NCI-H1694 treated with DMSO at 0.1 percent for 48 hours (cell line): ENCODE results near the gene RBPJL.
"Not testable (repeated sequence)": the region's sequence is repeated elsewhere in the genome, so short reads cannot be mapped to it uniquely, and the experiment has no call there.

Source experiments
- DNase-seq: peaks from one replicate; lab custom pipeline; 2025; lab: John Stamatoyannopoulos, UW

The RBPJL gene

DNA sequence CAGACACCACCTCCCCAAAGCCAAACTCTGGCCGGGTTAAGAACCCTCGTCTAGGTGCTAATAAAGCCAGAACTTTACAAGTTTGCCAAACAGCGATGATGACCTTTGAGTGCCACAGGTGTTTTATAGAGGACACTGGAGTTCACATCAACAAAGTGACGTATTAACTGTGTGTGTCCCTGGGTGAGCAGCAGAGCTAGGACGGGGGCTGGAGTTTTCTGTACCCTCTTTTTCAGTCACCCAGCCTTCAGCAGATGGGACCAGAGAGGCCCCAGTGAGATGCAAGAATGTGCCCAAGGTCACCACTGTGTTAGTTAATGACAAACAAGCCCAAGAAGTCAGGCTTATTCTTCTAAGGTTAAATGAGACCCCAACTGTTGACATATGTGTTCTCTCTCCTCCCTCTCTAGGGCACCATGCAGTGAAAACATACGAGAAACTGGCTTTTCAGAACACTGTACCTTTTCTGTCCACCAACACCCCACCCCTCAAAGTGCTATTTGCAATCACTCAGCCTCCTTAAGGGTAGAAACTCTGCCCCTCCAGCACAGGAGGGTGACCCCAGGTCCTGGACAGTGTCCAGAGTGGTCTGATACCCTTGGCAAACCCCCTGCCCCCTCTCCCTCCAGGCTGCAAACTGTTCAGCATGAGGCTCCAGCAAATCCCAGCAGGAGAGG is 36.4 kb downstream of the RBPJL start:
- DNase-seq, result no peak

DNA sequence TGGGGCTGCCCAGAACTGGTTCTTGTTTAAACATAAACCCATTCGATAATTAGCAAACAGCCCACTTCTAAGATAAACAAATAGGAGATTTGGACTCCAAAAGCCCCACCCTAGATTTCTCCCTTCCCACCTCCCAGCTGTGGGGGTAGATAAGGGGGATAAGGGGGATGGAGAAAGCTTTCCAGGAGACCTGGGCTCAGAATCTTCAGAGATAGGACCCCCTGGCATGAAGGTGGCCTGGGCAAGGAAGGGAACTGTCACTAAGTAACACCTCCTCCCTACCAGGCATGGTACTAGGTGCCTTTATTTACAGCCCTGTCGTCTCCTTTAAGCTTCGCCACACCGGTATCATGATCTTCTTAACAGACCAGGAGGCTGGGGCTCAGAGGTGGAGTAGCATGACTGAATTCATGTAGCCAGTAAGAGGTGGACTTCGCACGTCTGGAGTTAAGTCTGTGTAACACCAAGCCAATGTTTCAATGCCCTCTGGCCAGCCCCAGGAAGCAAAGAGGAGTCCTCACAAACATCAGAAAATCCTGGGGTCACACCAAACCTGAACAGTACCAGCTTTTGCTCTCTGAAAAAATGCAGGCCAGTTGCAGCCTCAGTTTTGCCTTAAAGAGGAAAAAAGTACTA is 37.0 kb downstream of the RBPJL start:
- no peak for DNase-seq

DNA sequence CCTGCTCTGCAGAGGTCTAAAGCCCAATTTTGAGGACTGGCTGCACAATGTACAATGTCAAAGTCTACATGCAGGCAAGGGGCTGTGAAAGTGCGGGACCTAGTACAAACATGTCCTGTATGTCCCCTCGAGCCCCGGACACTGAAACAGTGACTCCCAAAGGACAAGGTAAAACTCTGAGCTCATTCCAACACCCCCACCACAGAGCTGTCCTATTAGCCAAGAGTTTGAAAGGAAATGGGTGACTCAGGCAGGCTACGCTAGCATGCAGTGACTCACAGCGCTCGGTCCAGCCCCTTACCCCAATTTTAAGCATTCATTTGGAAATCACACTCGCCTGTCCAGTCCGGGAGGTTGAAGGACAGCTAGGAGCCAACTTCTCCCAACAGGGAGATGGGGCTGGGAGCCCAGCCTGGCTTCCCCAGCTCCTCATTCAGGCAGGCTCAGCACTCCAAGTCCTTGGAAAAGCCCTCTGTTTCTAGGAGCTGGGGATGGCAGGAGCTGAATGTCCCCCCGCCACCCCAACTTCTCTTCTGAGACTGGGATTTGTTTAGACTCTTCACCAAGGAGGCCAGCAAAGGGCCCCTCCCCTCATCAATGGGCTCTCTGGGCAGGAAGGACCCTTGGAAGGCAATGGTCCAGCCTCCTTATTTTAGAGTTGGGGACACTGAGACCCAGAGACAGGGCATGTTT is 37.7 kb downstream of the RBPJL start:
- no peak for DNase-seq

DNA sequence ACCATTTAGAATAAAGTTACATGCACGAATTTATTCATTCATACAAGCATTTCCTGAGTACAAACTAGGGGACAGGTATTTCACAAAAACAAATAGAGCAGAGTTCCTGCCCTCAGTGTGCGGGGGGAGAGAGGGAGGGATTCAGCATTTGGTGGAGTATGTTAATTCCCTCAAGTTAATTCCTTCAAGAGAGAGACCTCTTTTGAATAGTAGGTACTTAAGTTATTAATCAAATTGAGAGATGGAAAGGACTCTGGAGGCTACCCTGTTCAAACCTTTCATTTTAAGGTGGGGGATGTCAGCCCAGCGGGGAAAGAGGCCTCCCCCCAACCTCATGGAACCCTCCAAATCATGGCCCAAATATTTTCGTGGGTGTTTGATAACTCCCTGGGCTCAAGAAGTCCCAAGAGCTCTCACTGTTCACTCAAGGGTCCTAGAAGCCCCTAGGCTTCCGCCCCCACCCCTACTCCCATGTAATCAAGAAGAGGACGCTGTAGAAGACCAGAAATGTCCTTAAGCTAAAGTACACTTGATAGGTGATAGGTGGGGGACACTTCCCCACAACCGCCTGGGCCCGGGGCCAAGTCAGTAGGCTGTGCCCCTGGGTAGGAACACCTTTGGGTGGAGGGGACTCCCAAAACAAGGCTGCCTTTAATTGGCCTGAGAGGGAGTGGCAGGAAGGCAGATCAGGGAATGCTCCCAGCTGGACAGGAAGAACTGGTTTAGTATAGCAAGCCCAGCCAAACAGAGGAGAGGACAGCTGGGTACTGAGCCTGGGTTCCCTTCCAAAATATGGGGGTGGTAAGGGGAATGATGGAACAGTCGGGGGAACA is 38.7 kb downstream of the RBPJL start:
- DNase-seq, result no peak

DNA sequence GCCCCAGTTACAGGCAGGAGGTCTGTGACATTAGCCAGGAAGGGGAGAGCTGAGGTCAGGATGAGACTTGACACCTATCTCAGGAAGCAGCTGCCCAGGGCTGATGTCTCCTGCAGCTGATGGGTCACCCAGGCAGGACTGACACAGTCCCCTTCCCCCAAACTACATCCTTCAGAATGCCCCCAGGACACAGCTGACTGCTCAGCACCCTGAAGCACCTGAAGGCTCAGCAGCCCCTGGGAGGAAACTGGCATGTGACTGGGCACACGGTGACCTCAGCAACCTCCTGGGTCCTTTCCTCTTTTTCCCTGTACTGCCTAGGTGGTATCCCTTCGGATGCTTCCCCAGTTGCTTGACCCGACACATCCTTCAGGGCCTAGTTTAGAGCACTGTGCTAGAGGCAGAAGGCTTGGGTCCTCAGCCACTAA is 39.7 kb downstream of the RBPJL start:
- DNase-seq, result no peak

DNA sequence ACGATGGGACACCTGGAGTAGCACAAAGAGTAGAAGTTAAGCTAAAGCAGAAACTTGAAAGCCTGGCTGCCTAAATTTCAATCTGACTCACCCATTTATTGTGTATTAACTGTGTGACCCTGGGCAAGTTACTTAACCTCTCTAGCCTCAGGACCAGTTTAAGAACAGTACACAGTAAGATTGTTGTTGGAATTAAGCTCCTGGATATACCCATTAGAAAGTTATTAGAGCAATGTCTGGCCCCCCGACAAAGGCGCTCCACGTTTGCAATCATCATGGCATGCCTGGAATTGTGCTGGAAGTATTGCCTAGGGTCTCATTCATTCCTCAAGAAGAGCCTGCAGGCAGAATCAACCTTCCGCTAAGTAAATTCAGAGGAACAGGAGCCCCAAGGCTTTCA is 40.2 kb downstream of the RBPJL start:
- no peak for DNase-seq

DNA sequence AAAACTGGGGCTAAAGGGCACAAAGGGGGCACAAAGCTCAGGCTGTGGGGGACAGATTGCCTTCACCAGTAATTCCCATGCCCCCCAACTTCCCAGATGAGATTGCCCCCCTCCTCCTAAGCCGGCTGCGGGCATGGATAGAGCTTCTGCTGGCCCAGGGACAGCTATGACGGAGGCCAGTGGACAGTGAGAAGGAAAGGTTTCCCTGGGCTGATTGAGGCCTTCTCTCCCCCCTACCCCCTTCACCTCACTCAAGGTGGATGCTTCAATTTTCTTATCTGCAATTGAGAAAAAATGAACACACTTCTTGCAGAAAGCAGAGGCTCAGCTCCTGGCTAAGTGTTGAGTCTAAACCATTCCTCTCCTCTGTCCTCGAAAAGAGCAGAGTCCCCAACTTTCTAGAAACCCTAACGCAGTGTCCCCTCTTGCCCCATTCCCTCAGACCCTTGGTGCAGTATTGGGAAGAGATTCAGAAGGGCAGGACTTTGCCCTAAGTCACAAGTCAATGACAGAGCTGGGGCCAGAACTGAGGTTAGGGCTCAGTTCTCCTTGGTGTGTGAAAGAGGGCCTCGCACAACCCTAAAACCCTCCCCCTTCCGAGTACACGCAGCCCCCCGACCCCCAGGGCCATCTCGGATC is 40.8 kb downstream of the RBPJL start:
- DNase-seq, result no peak

DNA sequence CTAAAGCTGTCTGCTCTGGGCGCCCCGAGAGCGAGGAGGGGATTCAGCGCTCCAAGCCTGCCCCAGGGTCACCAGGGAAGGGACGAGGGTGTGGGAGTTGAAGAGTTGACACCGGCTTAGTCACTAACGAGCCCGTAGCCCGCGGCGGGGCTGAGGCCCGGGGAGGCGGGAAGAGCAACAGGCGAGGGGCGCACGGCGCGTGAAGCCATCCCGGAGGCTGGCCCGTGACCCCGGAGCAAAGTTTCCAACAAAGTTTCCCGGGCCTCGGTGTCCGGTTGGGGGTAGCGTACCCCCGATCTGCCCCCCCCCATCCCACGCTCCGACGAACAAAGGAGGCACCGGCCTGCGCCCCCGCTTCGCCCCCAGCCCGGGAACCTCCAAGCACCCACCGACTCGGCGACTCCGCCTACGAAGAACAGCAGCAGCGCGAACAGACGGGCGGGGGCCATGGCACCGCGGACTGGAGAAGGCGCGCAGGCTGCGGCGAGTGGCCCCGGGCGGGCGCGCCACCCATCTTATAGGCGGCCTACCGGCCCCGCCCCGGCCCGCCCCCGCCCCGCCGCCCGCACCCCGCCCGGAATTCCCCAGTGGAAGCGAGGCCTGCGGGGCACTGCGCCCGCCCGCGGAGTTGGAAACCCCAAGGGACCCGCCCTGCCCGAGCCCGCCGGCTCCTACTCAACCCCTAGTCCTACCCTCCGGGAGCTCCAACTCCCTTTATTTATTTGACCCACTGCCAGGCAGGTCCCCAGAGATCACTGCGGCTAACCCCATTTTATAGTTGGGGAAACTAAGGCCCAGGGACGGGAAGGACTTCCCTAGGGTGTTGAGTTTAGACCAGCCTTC is 41.5 kb downstream of the RBPJL start, which contains the start of gene SDC4:
TSS of gene SDC4 (minus strand) at position 489 of the 843 bp plus-strand sequence. CDS start at position 449, 40 bp downstream.
- DNase-seq, result no peak

DNA sequence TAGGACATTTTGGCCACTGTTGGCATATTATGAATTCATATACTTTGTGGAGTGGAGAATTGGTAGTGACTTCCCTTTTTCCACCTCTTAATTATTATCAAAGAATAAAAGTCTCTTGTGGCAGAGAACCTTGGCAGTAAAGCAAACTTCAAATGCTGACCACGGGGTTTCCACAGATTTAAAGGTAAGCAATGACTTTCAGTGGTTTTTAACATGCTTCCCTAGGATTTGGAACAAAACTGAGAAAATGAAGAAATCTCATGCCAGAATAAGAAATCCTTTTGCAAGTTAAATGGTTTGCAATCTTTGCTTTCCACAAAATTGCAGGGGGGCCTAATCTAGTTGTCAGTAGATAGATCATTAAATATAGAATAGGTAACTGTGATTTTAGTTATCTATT is 43.6 kb downstream of the RBPJL start:
- DNase-seq, result no peak

DNA sequence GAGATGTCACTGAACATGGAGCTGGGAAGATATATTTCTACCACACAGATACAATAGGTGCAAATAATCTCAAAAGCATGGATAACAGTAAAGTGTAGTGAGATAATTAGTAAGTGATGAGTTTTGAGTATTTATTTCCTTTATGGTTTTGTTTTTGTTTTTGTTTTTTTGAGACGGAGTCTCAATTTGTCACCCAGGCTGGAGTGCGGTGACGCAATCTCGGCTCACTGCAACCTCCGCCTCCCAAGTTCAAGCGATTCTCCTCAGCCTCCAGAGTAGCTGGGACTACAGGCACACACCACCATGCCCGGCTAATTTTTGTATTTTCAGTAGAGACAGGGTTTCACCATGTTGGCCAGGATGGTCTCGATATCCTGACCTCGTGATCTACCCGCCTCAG is 44.2 kb downstream of the RBPJL start:
- not testable (repeated sequence) for DNase-seq

DNA sequence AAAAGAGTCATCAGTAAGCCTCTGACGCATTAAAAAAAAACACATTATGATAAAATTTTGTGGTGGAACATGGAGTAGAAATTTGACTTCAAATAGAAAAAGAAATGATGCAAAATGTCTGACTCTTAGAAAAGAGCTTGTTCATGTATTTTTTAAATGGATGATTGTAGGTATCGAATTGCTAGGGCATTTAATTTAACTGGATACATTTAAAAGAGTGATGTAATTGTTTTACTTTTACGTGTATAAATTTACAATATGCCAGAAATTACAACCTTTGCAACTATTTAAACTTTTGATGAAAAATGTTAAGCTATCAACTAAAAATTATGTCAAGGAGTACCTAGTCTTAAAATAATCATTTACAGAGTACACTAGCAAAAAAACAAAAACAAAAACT is 46.1 kb downstream of the RBPJL start:
- no peak for DNase-seq

DNA sequence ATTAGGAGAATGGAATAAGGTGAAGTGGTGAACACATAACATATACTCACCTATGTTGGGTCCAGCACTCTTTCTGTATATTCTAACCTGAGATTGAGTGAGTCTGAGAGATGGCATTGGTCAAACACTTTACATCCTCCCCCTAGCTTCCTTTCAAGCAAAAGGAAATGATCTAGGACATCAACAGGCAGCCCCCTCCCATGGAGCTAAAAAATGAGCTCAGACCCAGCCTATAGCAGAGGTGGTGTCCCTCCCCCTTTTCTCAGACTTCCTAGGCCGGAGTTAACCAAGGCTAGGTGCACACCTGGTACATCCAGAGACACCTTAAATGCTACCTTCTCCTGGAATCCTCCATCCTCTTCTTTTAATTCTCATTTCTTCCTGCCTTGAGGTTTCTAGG is 47.1 kb downstream of the RBPJL start:
- DNase-seq, result no peak

DNA sequence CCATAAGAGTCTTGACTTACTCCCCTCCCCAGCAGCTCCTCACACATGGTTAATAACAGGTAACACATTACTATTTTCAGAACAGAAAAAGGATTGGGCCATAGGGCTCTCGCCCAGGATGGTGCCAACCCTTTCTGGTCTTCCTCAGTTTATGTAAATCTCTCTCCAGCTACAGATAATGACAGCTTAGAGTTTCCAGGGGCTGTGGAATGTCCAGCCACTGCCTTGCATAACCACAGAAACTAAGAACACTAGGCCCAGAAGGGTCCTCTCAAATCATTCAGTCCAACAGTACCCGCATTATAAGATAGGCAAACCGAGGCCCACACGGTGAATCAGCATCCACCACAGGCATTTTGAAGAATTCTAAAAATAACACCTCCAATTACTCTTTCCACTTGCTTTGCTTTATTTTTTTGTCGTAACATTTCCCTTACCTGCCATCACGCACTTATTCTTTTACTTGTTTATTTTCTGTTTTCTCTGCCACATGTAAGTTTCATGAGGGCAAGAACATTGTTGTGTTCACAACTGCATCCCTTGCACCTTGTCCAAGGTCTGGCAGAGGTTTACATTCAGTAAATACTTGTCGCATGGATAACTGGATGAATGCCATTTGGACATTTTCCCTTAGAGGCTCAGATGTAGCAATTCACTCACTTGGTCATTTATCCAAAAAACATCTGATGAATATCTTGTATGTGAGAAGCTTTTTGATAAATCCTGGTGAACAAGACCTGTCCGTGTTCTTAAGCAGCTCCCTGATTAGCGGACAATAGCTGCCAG is 48.0 kb downstream of the RBPJL start:
- DNase-seq, result no peak

DNA sequence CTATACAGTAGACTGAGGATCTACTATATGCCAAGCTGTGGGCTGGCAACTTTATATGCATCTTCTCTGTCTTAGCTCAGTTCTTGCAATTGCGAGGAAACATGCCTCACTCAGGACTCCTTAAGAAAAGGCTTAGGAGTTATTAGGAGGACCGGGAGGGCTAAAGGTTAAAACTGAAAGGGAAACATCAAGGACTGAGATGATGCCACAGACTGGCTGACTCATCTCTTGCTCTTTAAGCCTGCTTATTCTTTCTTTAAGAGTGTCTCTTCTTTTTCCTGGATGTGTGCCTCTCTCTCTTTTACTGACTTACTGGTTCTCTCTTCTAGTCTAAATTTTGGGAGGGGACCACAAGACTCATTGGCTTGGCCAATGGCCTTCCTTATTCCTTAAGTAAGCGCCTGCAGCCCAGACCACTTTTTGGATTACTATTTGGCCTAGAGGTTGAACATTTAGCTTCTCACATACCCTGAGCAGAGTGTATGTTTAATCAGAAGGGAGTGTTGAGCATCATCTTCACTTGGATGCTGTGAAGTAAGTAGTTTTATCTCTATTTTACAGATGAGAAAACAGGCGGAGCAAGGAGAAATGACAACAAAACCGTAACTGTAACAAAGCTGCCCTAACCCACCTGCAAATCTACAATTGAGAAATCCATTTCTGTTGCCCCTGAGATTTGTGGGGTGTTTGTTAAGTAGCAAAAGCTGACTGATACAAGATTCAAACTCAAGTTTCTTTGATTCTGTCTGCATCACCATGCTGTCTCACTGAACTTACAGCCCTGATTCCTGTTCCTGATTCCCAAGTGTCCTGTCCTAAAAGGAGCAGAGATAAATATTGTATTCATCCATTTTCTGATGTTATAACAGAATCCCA is 48.8 kb downstream of the RBPJL start:
- DNase-seq, result no peak

DNA sequence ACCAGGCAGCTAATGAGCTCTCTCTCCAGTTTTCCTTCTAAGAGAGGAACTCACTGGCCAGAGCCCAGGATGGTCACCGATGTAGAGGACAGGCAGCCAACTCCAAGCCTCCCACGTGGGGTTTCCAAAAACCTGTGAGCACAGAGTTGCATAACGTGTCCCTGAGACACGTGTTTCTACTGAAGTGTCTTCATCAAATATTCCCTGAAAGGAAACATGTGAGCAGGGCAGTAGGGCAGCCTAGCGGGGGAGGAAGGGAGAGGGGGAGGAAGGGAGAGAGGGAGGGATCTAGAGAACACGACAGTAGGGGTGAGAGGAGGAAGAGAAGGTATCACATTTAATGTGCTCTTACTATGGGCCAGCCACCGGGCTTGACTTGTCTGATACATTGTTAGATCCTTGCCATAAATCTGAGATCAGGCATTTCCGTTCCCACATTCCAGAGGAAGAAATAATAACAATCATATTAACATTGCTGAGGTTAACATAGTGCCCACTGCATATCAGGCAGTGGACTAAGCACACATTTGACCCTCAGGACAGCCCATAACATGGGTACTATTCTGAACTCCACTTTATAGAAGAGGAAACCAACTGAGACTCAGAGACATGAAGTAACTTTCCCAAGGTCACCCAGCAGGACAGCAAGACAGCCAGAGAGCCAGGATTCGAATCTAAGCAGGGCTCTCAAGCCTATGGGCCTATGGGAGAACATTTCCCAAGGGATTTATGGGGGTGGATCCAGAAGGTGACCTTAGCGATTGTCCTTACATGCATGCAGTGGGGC is 51.8 kb downstream of the RBPJL start:
- DNase-seq, result no peak

DNA sequence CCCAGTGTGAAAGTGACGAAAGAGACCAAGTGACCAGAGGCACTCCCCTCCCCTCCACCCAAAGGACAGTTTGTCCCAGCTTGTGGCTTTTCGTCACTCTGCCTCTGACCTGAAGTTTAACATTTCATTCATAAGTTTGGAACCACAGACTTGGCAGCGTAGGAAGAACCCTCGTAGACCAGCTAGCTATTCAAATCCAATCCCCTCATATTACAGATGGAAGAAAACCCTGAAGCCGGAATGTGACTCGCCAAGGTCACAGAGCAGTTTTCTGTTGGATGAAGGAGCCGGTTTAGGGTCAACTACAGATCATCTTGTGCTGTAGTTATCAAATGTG is 52.4 kb downstream of the RBPJL start:
- DNase-seq, result no peak

DNA sequence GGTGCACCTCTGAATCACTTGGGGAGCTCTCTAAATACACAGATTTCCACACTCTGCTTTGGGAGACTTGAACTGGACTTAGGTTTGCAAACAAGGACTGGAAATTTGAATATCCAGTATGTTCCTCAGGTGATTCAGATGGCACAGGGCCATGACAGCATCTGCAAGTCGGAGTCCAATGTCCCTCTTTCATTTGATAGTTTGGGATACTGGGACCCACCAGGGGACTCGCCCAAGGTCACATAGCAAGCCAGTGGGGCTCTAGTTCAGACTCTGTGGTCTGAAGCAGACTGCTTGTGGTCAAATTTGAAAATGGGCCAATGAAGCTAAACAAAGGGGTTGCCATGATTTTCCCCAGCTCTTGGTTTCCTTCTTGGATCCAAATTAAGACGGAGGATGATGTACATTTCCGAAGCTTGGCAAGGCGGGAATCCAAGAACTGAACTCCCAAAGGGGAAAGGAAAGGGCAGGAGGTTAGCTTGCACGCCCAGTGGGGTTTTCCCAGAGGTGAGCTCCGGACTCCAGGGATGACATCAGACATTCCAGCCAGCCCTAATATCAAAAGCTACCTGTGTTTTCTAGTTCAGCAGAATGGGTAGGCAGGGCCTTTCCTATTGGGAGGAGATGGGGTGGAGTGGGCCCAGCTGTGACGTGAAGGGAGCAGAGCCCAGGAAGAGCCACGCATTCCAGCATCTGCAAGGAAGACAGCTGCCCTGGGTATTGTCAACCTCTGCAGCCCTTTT is 52.9 kb downstream of the RBPJL start:
- DNase-seq, result no peak

DNA sequence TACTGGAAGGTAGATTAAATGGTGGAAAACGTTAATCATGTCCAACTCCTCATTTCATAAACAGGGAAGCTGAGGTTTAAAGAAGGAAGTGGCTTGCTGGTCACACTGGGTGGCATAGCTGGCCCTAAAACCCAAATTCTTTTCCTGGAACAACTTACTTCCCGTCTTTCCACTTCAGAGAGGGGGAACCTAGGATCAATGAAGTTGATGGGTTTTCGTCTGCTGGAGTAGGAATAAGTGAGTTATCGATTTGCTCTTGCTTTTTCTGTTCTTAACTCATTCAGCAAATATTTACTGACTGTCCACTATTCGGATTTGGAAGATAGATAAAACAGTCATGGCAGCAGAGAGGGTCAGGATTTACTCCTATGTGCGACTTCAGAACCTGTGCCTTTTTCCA is 55.2 kb downstream of the RBPJL start:
- DNase-seq, result no peak
